Caco-2 (cell line): ENCODE measurements around the gene SHANK1. TPM values are rescaled to one million over a fixed set of nuclear protein-coding genes. Genes with fewer than 3 reads are reported as not detected.

Experiments
- BruUV-seq: library from RNA; stranded (reverse); fragments of 400-500 nt; replicated peaks from 2 replicates; lab custom pipeline; 2021; lab: Mats Ljungman, UMichigan
- CTCF ChIA-PET: fragments of 300-600 bp; sonication (Branson Sonifier 250); formaldehyde crosslinking; loops from one replicate; lab custom pipeline; 2022; ENCODE audit warnings: antibody characterized with exemption; lab: Charles Lee
- POLR2A ChIA-PET: fragments of 300-600 bp; sonication (Branson Sonifier 250); formaldehyde crosslinking; loops from one replicate; lab custom pipeline; 2022; ENCODE audit warnings: antibody characterized with exemption; lab: Charles Lee
- DNase-seq, 2 experiments: peaks; one replicate each; pipeline versions ENCODE4 v3.0.0 to v3.0.0-alpha.2; 2020 to 2022
- H3K27me3 ChIP-seq: replicated peaks from 2 replicates; pipeline ENCODE4 v1.6.0; 2011; ENCODE audit warnings: low read length; ENCODE audit not compliant: control insufficient read depth, insufficient read depth
- H3K36me3 ChIP-seq: 2 replicates; pipeline ENCODE4 v1.5.1; 2011; ENCODE audit warnings: low read length; ENCODE audit not compliant: control insufficient read depth, insufficient read depth
- H3K4me1 ChIP-seq: fragments of 250-450 bp; sonication (Bioruptor Pico); 2 replicates; pipeline ENCODE4 v1.5.1; 2020; ENCODE audit warnings: mild to moderate bottlenecking
- H3K4me3 ChIP-seq: 2 replicates; pipeline ENCODE4 v1.5.1; 2011; ENCODE audit warnings: low read depth, mild to moderate bottlenecking, control low read depth, low read length
- H3K9me3 ChIP-seq: fragments of 250-450 bp; sonication (Bioruptor Pico); 2 replicates; pipeline ENCODE4 v1.5.1; 2020; ENCODE audit warnings: mild to moderate bottlenecking, moderate library complexity
- H3K27ac Mint-ChIP-seq: one replicate; pipeline ENCODE4 v1.8.0; 2022; ENCODE audit warnings: mixed read lengths; ENCODE audit not compliant: unreplicated experiment
- H3K27me3 Mint-ChIP-seq: one replicate; pipeline ENCODE4 v1.8.0; 2022; ENCODE audit warnings: mixed read lengths; ENCODE audit not compliant: insufficient read depth, unreplicated experiment
- H3K36me3 Mint-ChIP-seq: one replicate; pipeline ENCODE4 v1.8.0; 2022; ENCODE audit warnings: mild to moderate bottlenecking, mixed read lengths; ENCODE audit not compliant: insufficient read depth, unreplicated experiment
- H3K4me1 Mint-ChIP-seq: one replicate; pipeline ENCODE4 v1.8.0; 2022; ENCODE audit warnings: low read depth, mixed read lengths; ENCODE audit not compliant: unreplicated experiment
- H3K4me3 Mint-ChIP-seq: one replicate; pipeline ENCODE4 v1.8.0; 2022; ENCODE audit warnings: mild to moderate bottlenecking, moderate library complexity, mixed read lengths; ENCODE audit not compliant: unreplicated experiment
- H3K9me3 Mint-ChIP-seq: one replicate; pipeline ENCODE4 v1.8.0; 2022; ENCODE audit warnings: mixed read lengths; ENCODE audit not compliant: unreplicated experiment
- CTCF ChIP-seq, 2 experiments: fragments of 200-600 bp in 1 of 2; IDR thresholded peaks; 1 replicate in 1 of 2; 2 replicates in 1 of 2; pipeline versions ENCODE4 v1.5.1 to v1.8.0; 2011 to 2022; ENCODE audit warnings: antibody characterized with exemption in 1 of 2, control low read depth in 1 of 2, inconsistent platforms in 1 of 2, low read depth in 1 of 2, low read length in 1 of 2, mild to moderate bottlenecking in 1 of 2, moderate library complexity in 1 of 2; ENCODE audit not compliant: insufficient read depth in 1 of 2, severe bottlenecking in 1 of 2, unreplicated experiment in 1 of 2
- intact Hi-C: fragments of 100-400 bp; cut with micrococcal nuclease; formaldehyde crosslinking; loops from one replicate; pipeline ENCODE4 v1.10.0; 2022; ENCODE audit not compliant: unreplicated experiment
- total RNA-seq: library from RNA; stranded (reverse); gene quantifications from 2 replicates; pipeline ENCODE4 v1.2.3, GENCODE V29; 2022

The SHANK1 gene
- total RNA-seq, 1 experiment from 2014 or later: not detected

GRCh38 chr19:50633359-50633758 lies 86.2 kb downstream of the SHANK1 start:
- H3K4me1 ChIP-seq: no peaks in the 10 kb centered on the region
- Mint-ChIP-seq H3K36me3 (no peaks in the 10 kb centered on the region), H3K9me3 (no peaks in the 10 kb centered on the region), H3K27me3 (peaks cover 15% of the 10 kb centered on the region), H3K4me3 (no peak overlapping the region), H3K4me1 (peaks cover 3% of the 10 kb centered on the region), H3K27ac (no peak overlapping the region)
- TF ChIP-seq CTCF (IDR thresholded peaks at IDR 0.05; ENCODE audit: insufficient read depth in 1 of 2, low read depth in 1 of 2, low read length in 1 of 2, severe bottlenecking in 1 of 2, unreplicated experiment in 1 of 2): no peak
- ChIA-PET CTCF (no interaction called here), POLR2A (no interaction called here)
- intact Hi-C loops: no loop called here
- no TSS peak for BruUV-seq
- no peaks in the 10 kb centered on the region for H3K36me3 ChIP-seq
- H3K9me3 ChIP-seq: peaks cover 15% of the 10 kb centered on the region
- no peak for DNase-seq
- H3K4me3 ChIP-seq: no peak overlapping the region
- peaks cover 1% of the 10 kb centered on the region; the same call in 1 of the 2 replicates for H3K27me3 ChIP-seq

GRCh38 chr19:50632151-50632835 lies 87.3 kb downstream of the SHANK1 start:
- Mint-ChIP-seq H3K27ac (no peak overlapping the region), H3K9me3 (no peaks in the 10 kb centered on the region), H3K4me1 (no peaks in the 10 kb centered on the region), H3K36me3 (no peaks in the 10 kb centered on the region), H3K4me3 (no peak overlapping the region), H3K27me3 (peaks cover 8% of the 10 kb centered on the region)
- CTCF ChIA-PET: no interaction called here
- intact Hi-C loops: no loop called here
- no peak for TF ChIP-seq CTCF (IDR thresholded peaks at IDR 0.05; ENCODE audit: insufficient read depth in 1 of 2, low read depth in 1 of 2, low read length in 1 of 2, severe bottlenecking in 1 of 2, unreplicated experiment in 1 of 2)
- POLR2A ChIA-PET: no interaction called here
- no TSS peak for BruUV-seq
- no peaks in the 10 kb centered on the region for H3K36me3 ChIP-seq
- no peaks in the 10 kb centered on the region for H3K4me1 ChIP-seq
- no peaks in the 10 kb centered on the region for H3K27me3 ChIP-seq
- peaks cover 15% of the 10 kb centered on the region for H3K9me3 ChIP-seq
- DNase-seq: no peak
- no peak overlapping the region for H3K4me3 ChIP-seq

GRCh38 chr19:50629801-50630200 lies 89.8 kb downstream of the SHANK1 start:
- Histone ChIP-seq H3K4me1 (no peaks in the 10 kb centered on the region), H3K9me3 (peaks cover 15% of the 10 kb centered on the region), H3K4me3 (no peak overlapping the region), H3K27me3 (no peaks in the 10 kb centered on the region), H3K36me3 (no peaks in the 10 kb centered on the region)
- no TSS peak for BruUV-seq
- no peak for DNase-seq
- peaks cover 7% of the 10 kb centered on the region for H3K27me3 Mint-ChIP-seq
- no peak overlapping the region for H3K4me3 Mint-ChIP-seq
- TF ChIP-seq CTCF (IDR thresholded peaks at IDR 0.05; ENCODE audit: insufficient read depth in 1 of 2, low read depth in 1 of 2, low read length in 1 of 2, severe bottlenecking in 1 of 2, unreplicated experiment in 1 of 2): no peak
- H3K27ac Mint-ChIP-seq: no peak overlapping the region
- no peaks in the 10 kb centered on the region for H3K36me3 Mint-ChIP-seq
- no peaks in the 10 kb centered on the region for H3K4me1 Mint-ChIP-seq
- ChIA-PET POLR2A (no interaction called here), CTCF (interaction anchor here (0.5 kb wide), 1 partner anchor 74 kb away, joined by 3 read pairs; no protein-coding TSS in a partner anchor)
- H3K9me3 Mint-ChIP-seq: no peaks in the 10 kb centered on the region
- intact Hi-C loops: no loop called here
